HG03060 (cell line): ENCODE results near the gene ARIH2.

Experiments
- ATAC-seq: cut with Tn5 transposase; IDR thresholded peaks from one replicate; pipeline ENCODE4 v1.9.1; 2021; ENCODE audit warnings: low read depth, moderate number of reproducible peaks; ENCODE audit not compliant: unreplicated experiment

The ARIH2 gene

GRCh38 chr3:49017229-49017970 lies 98.8 kb downstream of the ARIH2 start:
- ATAC-seq = no peak

GRCh38 chr3:49017971-49018706 lies 99.5 kb downstream of the ARIH2 start, which contains the start of gene DALRD3:
DALRD3 (minus strand) TSS chr3:49018580; CDS start chr3:49018564, 16 bp downstream.
- ATAC-seq = no peak

GRCh38 chr3:49018707-49019006 lies 100.0 kb downstream of the ARIH2 start:
- no peak for ATAC-seq

- ATAC-seq = no peak
These were observed 101.3 kb downstream of the ARIH2 start for GRCh38 chr3:49019941-49020329.

GRCh38 chr3:49020330-49021212 lies 101.9 kb downstream of the ARIH2 start:
- ATAC-seq = no peak

- peak; percentile 40 for ATAC-seq
These were observed 102.7 kb downstream of the ARIH2 start for GRCh38 chr3:49021213-49021812.

GRCh38 chr3:49021813-49022687 lies 103.4 kb downstream of the ARIH2 start, which contains the start of gene NDUFAF3:
NDUFAF3 (plus strand) TSS chr3:49022121; CDS start chr3:49022145, 24 bp downstream.
- peak; percentile 40 for ATAC-seq

GRCh38 chr3:49022688-49023171 lies 104.1 kb downstream of the ARIH2 start:
- no peak for ATAC-seq

- no peak for ATAC-seq
These were observed 105.1 kb downstream of the ARIH2 start for GRCh38 chr3:49023775-49024174.

GRCh38 chr3:49024449-49024848 lies 105.8 kb downstream of the ARIH2 start:
- no peak for ATAC-seq

GRCh38 chr3:49025005-49025792 lies 106.6 kb downstream of the ARIH2 start:
- no peak for ATAC-seq

GRCh38 chr3:49025793-49026520 lies 107.3 kb downstream of the ARIH2 start:
- no peak for ATAC-seq

- ATAC-seq = no peak
These were observed 107.9 kb downstream of the ARIH2 start for GRCh38 chr3:49026536-49026935.

GRCh38 chr3:49027634-49028033 lies 109.0 kb downstream of the ARIH2 start:
- no peak for ATAC-seq

GRCh38 chr3:49028298-49028672 lies 109.6 kb downstream of the ARIH2 start:
- ATAC-seq = no peak

GRCh38 chr3:49028673-49029562 lies 110.3 kb downstream of the ARIH2 start, which contains the start of gene IMPDH2:
IMPDH2 (minus strand) TSS chr3:49029398; CDS start chr3:49029350, 48 bp downstream.
- peak; percentile 69 for ATAC-seq

- ATAC-seq = no peak
These were observed 110.9 kb downstream of the ARIH2 start for GRCh38 chr3:49029563-49029884.
